Testis (tissue), 2 donors: Measurements from ENCODE around the gene TBL1XR1.

Source experiments
- CTCF ChIP-seq, 3 experiments: fragments of 450-650 bp in 2 of 3; fragments of 200-600 bp in 1 of 3; sonication (generic) in 1 of 3; IDR thresholded peaks; one replicate each; pipeline ENCODE4 v1.5.1; 2016 to 2019; ENCODE audit warnings: antibody characterized with exemption in 3 of 3, mild to moderate bottlenecking in 2 of 3, moderate library complexity in 1 of 3
- POLR2A ChIP-seq: fragments of 450-650 bp; IDR thresholded peaks from one replicate; pipeline ENCODE4 v1.6.1; 2017; ENCODE audit warnings: antibody characterized with exemption, mild to moderate bottlenecking, moderate library complexity

GRCh38 chr3:177114253-177114652 is 83.0 kb downstream of the TBL1XR1 start:
- TF ChIP-seq CTCF (IDR thresholded peaks at IDR 0.05) (no peak), POLR2A (no peak)
